C4-2B (cell line): ENCODE results near the gene GRK5.

ENCODE experiments used
- H3K27ac ChIP-seq: fragments of 450-650 bp; 2 replicates; pipeline ENCODE4 v1.5.1; 2017
- CTCF ChIP-seq: fragments of 450-650 bp; conservative IDR thresholded peaks from 2 replicates; pipeline ENCODE4 v1.5.1; 2017; ENCODE audit warnings: mild to moderate bottlenecking
- ZFX ChIP-seq: fragments of 450-650 bp; IDR thresholded peaks from 2 replicates; pipeline ENCODE4 v1.6.1; 2017

GRK5 gene

GRCh38 chr10:119422682-119423509 lies 215.5 kb downstream of the GRK5 start:
- TF ChIP-seq ZFX (no peak), CTCF (no peak)

GRCh38 chr10:119423510-119424257 lies 216.3 kb downstream of the GRK5 start:
- H3K27ac ChIP-seq, result no peak overlapping the region
- no peak for TF ChIP-seq CTCF
- TF ChIP-seq ZFX, result no peak

More at GRCh38 chr10:119422682-119423509, 215.5 kb downstream of the GRK5 start:
- no peak overlapping the region for H3K27ac ChIP-seq

GRCh38 chr10:119424258-119424975 lies 217.0 kb downstream of the GRK5 start:
- no peak overlapping the region for H3K27ac ChIP-seq
- no peak for TF ChIP-seq ZFX
- no peak for TF ChIP-seq CTCF

- TF ChIP-seq CTCF, result no peak
- no peak for TF ChIP-seq ZFX
- H3K27ac ChIP-seq, result no peak overlapping the region
These were observed 217.9 kb downstream of the GRK5 start for GRCh38 chr10:119425102-119425880.

- no peak overlapping the region for H3K27ac ChIP-seq
- TF ChIP-seq ZFX (no peak), CTCF (no peak)
These were observed 218.5 kb downstream of the GRK5 start for GRCh38 chr10:119425881-119426170.

- H3K27ac ChIP-seq, result no peak overlapping the region
- no peak for TF ChIP-seq CTCF
- TF ChIP-seq ZFX, result no peak
These were observed 219.3 kb downstream of the GRK5 start for GRCh38 chr10:119426699-119427098.
